GM21515 (cell line): Measurements from ENCODE around the gene OR6P1.

ENCODE experiments used
- ATAC-seq: cut with Tn5 transposase; IDR thresholded peaks from one replicate; pipeline ENCODE4 v1.9.1; 2021; ENCODE audit not compliant: unreplicated experiment

Gene OR6P1

DNA sequence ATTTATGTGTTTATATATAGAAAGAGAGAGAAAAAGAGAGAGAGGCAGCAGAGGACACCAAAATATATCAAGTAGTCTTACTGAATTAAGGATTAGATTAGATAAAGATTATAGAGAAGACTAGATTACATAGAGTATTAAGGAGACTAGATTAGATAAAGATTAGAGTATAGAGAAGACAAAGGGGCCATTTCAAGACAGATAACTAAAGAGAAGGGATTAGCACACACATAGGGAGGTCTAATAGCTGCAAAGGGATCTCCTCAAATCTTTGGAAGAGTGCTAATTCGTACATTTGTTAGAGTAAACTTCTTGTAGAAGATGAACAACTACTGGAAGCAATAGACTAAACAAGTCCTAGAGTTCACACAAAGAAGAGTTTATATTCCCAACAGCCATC lies 50.4 kb downstream of the OR6P1 start:
- no peak for ATAC-seq

- ATAC-seq = no peak
Observed at GRCh38 chr1:158516966-158517365, 53.4 kb downstream of the OR6P1 start.
